Cardiac fibroblast (primary cell): Measurements from ENCODE around the gene RPL39L.
A peak's percentile ranks its signal among the peaks of the same experiment; 100 is the strongest.

Experiments
- DNase-seq, 2 donors: peaks; one replicate each; pipeline versions ENCODE4 v3.0.0 to v3.0.0-alpha.2; 2010; ENCODE audit warnings: low read depth in 2 of 2
- H3K4me3 ChIP-seq, 2 donors: replicated peaks in 1 of 2; 1 replicate in 1 of 2; 2 replicates in 1 of 2; pipeline ENCODE4 v1.5.1; 2011; ENCODE audit warnings: low read depth in 2 of 2, low read length in 2 of 2, mild to moderate bottlenecking in 2 of 2, moderate library complexity in 1 of 2
- TF ChIP-seq, protein P1 (sequence below): IDR thresholded peaks from one replicate; pipeline ENCODE4 v1.5.1; 2011; ENCODE audit warnings: low read depth, mild to moderate bottlenecking, low read length, inconsistent platforms

Gene RPL39L

DNA sequence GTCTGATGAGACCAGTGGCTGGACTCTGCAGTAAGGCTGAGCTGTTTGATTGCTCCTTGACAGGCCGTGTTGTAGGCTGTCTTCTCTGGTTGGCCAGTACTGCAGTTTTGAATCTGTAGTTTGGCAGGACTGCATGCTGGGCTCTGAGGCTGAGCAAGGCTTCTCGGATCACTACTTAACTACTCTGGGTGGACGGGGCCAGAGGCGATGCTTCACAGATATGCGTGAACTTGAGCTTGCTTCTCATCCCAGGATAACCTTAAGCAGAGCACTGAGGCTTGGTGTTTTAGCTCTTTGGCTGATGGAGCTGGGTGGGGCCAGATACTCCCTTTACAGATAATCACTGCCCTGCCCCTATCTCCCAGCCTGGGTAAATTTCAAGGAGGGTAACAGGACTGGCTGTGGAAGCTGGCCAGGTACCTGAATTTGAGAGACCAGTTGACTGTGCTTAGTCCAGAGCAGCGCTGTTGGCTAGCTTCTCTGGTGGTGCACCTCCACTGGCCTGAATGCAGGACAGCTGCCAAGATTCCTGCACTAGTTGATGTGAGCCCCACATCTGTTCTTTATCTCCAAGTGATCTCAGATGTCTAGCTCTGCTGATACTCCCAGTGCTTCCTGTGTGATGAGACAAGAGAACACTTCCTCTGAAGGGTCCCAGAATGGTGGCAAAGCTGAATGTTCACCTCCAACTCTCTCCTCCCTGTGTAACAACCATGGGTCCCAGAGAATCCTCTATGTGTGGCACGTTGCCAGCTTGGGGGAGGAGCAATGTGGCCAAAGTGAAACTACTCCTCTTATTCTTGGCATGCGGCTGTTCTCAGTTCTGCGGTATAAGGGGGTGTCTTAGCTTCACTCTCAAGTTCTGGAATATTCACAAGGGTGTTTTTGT lies 37.9 kb downstream of the RPL39L start:
- TF ChIP-seq, protein P1, sequence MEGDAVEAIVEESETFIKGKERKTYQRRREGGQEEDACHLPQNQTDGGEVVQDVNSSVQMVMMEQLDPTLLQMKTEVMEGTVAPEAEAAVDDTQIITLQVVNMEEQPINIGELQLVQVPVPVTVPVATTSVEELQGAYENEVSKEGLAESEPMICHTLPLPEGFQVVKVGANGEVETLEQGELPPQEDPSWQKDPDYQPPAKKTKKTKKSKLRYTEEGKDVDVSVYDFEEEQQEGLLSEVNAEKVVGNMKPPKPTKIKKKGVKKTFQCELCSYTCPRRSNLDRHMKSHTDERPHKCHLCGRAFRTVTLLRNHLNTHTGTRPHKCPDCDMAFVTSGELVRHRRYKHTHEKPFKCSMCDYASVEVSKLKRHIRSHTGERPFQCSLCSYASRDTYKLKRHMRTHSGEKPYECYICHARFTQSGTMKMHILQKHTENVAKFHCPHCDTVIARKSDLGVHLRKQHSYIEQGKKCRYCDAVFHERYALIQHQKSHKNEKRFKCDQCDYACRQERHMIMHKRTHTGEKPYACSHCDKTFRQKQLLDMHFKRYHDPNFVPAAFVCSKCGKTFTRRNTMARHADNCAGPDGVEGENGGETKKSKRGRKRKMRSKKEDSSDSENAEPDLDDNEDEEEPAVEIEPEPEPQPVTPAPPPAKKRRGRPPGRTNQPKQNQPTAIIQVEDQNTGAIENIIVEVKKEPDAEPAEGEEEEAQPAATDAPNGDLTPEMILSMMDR: no peak
- peak; percentile 77 to 90 for DNase-seq
- peak overlapping the region; percentile 28 to 43 for H3K4me3 ChIP-seq

DNA sequence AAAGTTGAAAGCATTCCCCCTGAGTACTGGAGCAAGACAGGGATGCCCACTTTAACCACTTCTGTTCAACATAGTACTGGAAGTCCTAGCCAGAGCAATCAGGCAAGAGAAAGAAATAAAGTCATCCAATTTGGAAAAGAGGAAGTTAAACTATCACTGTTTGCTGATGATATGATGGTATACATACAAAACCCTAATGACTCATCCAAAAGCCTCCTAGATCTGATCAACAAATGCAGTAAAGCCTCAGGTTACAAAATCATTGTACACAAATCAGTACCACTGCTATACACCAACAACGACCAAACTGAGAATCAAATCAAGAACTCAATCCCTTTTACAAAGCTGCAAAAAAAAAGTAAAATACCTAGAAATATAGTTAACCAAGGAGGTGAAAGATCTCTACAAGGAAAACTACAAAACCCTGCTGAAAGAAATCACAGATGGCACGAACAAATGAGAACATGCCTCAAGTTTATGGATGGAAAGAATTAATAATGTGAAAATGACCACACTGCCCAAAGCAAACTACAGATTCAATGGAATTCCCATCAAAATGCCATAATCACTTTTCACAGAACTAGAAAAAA lies 40.3 kb downstream of the RPL39L start:
- H3K4me3 ChIP-seq: no peak overlapping the region
- TF ChIP-seq, protein P1: no peak
- no peak for DNase-seq

DNA sequence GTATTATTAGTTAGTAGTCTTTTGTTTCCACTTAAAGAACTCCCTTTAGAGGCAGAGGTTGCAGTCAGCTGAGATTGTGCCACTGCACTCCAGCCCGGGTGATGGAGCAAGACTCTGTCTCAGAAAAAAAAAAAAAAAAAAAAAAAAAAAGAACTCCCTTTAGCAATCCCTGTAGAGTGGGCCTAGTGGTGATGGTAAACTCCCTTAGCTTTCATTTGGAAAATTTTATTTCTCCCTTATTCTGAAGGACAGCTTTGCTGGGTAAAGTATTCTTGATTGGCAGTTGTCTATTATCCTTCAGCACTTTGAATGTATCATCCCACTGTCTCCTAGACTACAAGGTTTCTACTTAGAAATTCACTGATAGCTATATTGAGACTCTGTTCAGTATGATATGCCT lies 46.0 kb downstream of the RPL39L start:
- TF ChIP-seq, protein P1: no peak
- H3K4me3 ChIP-seq: no peak overlapping the region
- DNase-seq: no peak

DNA sequence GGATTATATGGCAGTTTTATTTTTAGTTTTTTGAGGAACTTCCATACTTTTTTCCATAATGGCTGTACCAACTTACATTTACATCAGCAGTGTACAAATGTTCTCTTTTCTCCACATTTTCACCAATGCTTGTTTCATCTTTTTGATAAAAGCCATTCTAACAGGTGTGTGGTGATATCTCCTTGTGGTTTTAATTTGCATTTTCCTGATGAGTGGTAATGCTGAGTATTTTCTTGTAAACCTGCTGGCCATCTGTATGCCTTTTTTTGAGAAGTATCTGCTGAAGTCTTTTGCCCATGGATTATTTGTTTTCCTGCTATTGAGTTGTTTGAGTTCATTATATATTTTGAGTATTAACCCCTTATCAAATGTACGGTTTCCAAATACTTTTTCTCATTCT lies 50.6 kb downstream of the RPL39L start:
- TF ChIP-seq, protein P1: no peak
- H3K4me3 ChIP-seq: no peak overlapping the region
- no peak for DNase-seq

DNA sequence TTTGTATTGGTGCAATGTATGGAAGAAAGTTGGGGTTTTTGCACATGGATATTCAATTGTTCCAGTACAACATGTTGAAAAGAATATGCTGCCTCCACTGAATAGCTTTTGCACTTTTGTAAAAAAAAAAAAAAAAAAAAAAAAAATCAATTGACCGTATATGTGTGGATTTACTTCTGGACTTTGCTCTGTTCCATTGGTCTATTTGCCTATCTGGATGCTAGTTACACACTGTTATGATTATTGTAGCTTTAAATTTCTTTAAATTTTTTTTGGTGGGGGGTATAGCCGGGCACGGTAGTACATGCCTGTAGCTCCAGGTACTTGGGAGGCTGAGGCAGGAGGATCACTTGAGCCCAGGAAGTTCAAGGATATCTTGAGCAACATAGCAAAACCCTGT lies 52.5 kb downstream of the RPL39L start:
- TF ChIP-seq, protein P1: no peak
- no peak for DNase-seq
- no peak overlapping the region for H3K4me3 ChIP-seq

DNA sequence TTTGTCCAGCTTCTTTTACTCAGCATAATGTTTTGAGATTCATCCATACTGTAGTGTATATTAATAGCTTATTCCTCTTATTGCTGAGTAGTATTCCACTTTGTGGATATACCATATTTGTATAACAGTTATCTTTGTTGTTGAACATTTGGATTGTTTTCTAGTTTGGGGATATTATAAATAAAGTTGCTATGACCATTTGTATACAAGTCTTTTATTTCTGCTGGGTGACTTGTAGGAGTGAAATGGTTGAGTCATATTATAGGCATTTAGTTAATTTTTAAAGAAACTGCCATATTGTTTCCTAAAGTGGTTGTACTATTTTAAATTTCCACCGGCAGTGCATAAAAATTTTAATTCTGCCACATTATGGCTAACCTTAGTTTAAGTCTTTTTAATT lies 53.4 kb downstream of the RPL39L start:
- TF ChIP-seq, protein P1: no peak
- DNase-seq: no peak
- no peak overlapping the region for H3K4me3 ChIP-seq
